OCI-LY7 (cell line): ENCODE results near the gene SLC22A14. TPM values are rescaled to one million over a fixed set of nuclear protein-coding genes. Genes with fewer than 3 reads are reported as not detected.

Source experiments
- BruUV-seq: library from RNA; stranded (reverse); fragments of 400-500 nt; replicated peaks from 2 replicates; lab custom pipeline; 2021; lab: Mats Ljungman, UMichigan
- CTCF ChIA-PET: fragments of 300-600 bp; sonication (Branson Sonifier 250); formaldehyde crosslinking; loops from one replicate; lab custom pipeline; 2022; ENCODE audit warnings: antibody characterized with exemption; ENCODE audit not compliant: unreplicated experiment; lab: Charles Lee
- POLR2A ChIA-PET: fragments of 300-600 bp; sonication (Branson Sonifier 250); formaldehyde crosslinking; loops from one replicate; lab custom pipeline; 2022; ENCODE audit warnings: antibody characterized with exemption; lab: Charles Lee
- DNase-seq: peaks from one replicate; pipeline ENCODE4 v3.0.0-alpha.2; 2015; ENCODE audit warnings: low spot score
- H2AFZ ChIP-seq: fragments of 200-600 bp; sonication (generic), shearing (Covaris generic); 2 replicates; pipeline ENCODE4 v1.6.1; 2014; ENCODE audit warnings: mild to moderate bottlenecking, antibody characterized with exemption, low read length, moderate library complexity
- H3K27ac ChIP-seq: fragments of 200-600 bp; sonication (generic); 2 replicates; pipeline ENCODE4 v1.5.1; 2014; ENCODE audit warnings: mixed run types, low read depth, mild to moderate bottlenecking, moderate library complexity, low read length, inconsistent platforms; ENCODE audit not compliant: poor library complexity, severe bottlenecking
- H3K36me3 ChIP-seq: fragments of 200-600 bp; sonication (generic); 2 replicates; pipeline ENCODE4 v1.6.1; 2014; ENCODE audit warnings: mild to moderate bottlenecking, antibody characterized with exemption, low read length, moderate library complexity, mixed read lengths; ENCODE audit not compliant: insufficient read depth
- H3K4me1 ChIP-seq: fragments of 200-600 bp; sonication (generic); 2 replicates; pipeline ENCODE4 v1.5.1; 2014; ENCODE audit warnings: mild to moderate bottlenecking, low read length; ENCODE audit not compliant: insufficient read depth, poor library complexity, severe bottlenecking
- H3K4me2 ChIP-seq: fragments of 200-600 bp; sonication (generic); 2 replicates; pipeline ENCODE4 v1.6.1; 2014; ENCODE audit warnings: mild to moderate bottlenecking, low read length
- H3K4me3 ChIP-seq: fragments of 200-600 bp; sonication (generic); 2 replicates; pipeline ENCODE4 v1.5.1; 2014; ENCODE audit warnings: mild to moderate bottlenecking, low read depth, low read length; ENCODE audit not compliant: poor library complexity, severe bottlenecking
- H3K79me2 ChIP-seq: fragments of 200-600 bp; sonication (generic); 2 replicates; pipeline ENCODE4 v1.6.1; 2016; ENCODE audit warnings: low read depth, mild to moderate bottlenecking, low read length, moderate library complexity, mixed read lengths; ENCODE audit not compliant: insufficient read depth
- H3K9me2 ChIP-seq: fragments of 200-600 bp; sonication (generic); 2 replicates; pipeline ENCODE4 v1.6.1; 2016; ENCODE audit warnings: mild to moderate bottlenecking, low read length, mixed read lengths; ENCODE audit not compliant: insufficient read depth
- H3K9me3 ChIP-seq: fragments of 200-600 bp; sonication (generic); 2 replicates; pipeline ENCODE4 v1.6.1; 2014; ENCODE audit warnings: mild to moderate bottlenecking, mixed run types, low read length, mixed read lengths
- H4K20me1 ChIP-seq: fragments of 200-600 bp; sonication (generic); 2 replicates; pipeline ENCODE4 v1.6.1; 2014; ENCODE audit warnings: mild to moderate bottlenecking, antibody characterized with exemption, low read length, moderate library complexity, mixed read lengths; ENCODE audit not compliant: insufficient read depth
- EZH2phosphoT487 ChIP-seq: fragments of 200-600 bp; sonication (generic); IDR thresholded peaks from 2 replicates; pipeline ENCODE4 v1.6.1; 2018; ENCODE audit warnings: low read depth, borderline replicate concordance, mild to moderate bottlenecking, mixed run types, antibody characterized with exemption, low read length, moderate library complexity, mixed read lengths
- intact Hi-C: fragments of 100-400 bp; cut with micrococcal nuclease; formaldehyde crosslinking; loops from one replicate; pipeline ENCODE4 v1.10.0; 2022; ENCODE audit not compliant: unreplicated experiment
- total RNA-seq, 2 experiments: library from RNA; depleted of rRNA in 1 of 2; stranded (reverse); fragments of >200 nt in 1 of 2; shearing (Covaris generic) in 1 of 2; gene quantifications; 2 replicates each; pipeline ENCODE4 v1.2.3, GENCODE V29; 2014 to 2022
- TF ChIP-seq, protein P1 (sequence below): fragments of 200-600 bp; sonication (generic); conservative IDR thresholded peaks from 2 replicates; pipeline ENCODE4 v1.5.1; 2014; ENCODE audit warnings: mild to moderate bottlenecking, antibody characterized with exemption, low read length, moderate library complexity, mixed read lengths

The SLC22A14 gene
- total RNA-seq, 2 experiments from 2014 or later: not detected

DNA sequence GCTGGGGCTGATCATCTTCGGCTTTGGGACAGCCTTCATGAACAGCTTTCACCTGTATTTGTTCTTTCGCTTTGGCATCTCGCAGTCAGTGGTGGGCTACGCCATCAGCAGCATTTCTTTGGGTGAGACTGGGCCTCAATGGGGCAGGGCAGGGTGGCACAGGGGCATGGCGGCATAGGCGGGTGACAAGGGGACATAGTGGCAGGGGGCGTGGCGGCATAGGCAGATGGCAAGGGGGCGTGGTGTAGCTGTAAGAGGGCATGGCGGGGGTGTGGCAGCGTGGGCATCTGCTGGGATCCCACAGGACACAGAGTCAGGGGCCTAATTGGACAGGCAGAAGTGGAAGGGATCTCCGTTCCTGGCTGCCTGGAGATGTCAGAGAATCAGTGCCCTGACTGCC lies 25.5 kb downstream of the SLC22A14 start:
- H3K79me2 ChIP-seq: no peaks in the 10 kb centered on the region
- no peaks in the 10 kb centered on the region for H4K20me1 ChIP-seq
- ChIA-PET POLR2A (no interaction called here), CTCF (interaction anchor here (0.6 kb wide), 1 partner anchor 752 kb away, joined by 3 read pairs; no protein-coding TSS in a partner anchor)
- no peak overlapping the region for H3K27ac ChIP-seq
- no TSS peak for BruUV-seq
- no peak overlapping the region for H3K4me2 ChIP-seq
- no peaks in the 10 kb centered on the region for H3K36me3 ChIP-seq
- H3K9me3 ChIP-seq: no peaks in the 10 kb centered on the region
- H2AFZ ChIP-seq: no peak overlapping the region
- TF ChIP-seq, protein P1, sequence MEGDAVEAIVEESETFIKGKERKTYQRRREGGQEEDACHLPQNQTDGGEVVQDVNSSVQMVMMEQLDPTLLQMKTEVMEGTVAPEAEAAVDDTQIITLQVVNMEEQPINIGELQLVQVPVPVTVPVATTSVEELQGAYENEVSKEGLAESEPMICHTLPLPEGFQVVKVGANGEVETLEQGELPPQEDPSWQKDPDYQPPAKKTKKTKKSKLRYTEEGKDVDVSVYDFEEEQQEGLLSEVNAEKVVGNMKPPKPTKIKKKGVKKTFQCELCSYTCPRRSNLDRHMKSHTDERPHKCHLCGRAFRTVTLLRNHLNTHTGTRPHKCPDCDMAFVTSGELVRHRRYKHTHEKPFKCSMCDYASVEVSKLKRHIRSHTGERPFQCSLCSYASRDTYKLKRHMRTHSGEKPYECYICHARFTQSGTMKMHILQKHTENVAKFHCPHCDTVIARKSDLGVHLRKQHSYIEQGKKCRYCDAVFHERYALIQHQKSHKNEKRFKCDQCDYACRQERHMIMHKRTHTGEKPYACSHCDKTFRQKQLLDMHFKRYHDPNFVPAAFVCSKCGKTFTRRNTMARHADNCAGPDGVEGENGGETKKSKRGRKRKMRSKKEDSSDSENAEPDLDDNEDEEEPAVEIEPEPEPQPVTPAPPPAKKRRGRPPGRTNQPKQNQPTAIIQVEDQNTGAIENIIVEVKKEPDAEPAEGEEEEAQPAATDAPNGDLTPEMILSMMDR: no peak
- TF ChIP-seq EZH2phosphoT487: no peak
- no peak for DNase-seq
- H3K4me3 ChIP-seq: no peak overlapping the region
- no peaks in the 10 kb centered on the region for H3K4me1 ChIP-seq
- no peaks in the 10 kb centered on the region for H3K9me2 ChIP-seq
- intact Hi-C loops: no loop called here

DNA sequence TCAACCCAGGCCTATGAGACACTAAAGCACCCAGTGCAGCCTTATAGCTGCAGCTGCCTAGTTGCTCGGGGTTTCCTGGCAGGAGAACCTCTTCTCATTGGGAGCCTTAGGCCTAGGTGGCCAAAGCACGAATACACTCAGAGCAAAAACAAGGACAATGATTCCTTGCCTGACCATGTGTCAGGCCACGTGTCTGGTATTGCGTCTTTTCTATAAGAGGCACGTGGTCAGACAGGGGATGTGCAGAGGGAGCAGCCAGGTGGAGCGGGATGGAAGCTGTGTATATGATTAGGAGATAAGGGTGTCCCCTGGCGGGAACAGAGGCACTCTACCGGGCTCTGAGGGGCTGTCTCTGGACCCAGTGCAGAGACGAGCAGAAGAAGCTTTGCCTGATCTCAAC lies 26.4 kb downstream of the SLC22A14 start:
- Histone ChIP-seq H3K27ac (no peak overlapping the region), H3K4me2 (no peak overlapping the region), H2AFZ (no peak overlapping the region), H3K4me1 (no peaks in the 10 kb centered on the region), H4K20me1 (no peaks in the 10 kb centered on the region), H3K9me3 (no peaks in the 10 kb centered on the region), H3K4me3 (no peak overlapping the region), H3K36me3 (no peaks in the 10 kb centered on the region), H3K9me2 (no peaks in the 10 kb centered on the region), H3K79me2 (no peaks in the 10 kb centered on the region)
- no peak for TF ChIP-seq EZH2phosphoT487
- TF ChIP-seq, protein P1: no peak
- POLR2A ChIA-PET: no interaction called here
- CTCF ChIA-PET: no interaction called here
- intact Hi-C loops: no loop called here
- BruUV-seq: no TSS peak
- no peak for DNase-seq

- ChIA-PET POLR2A (no interaction called here), CTCF (no interaction called here)
- Histone ChIP-seq H3K4me3 (no peak overlapping the region), H4K20me1 (no peaks in the 10 kb centered on the region), H2AFZ (no peak overlapping the region), H3K79me2 (no peaks in the 10 kb centered on the region), H3K36me3 (no peaks in the 10 kb centered on the region), H3K4me2 (no peak overlapping the region), H3K9me3 (no peaks in the 10 kb centered on the region), H3K9me2 (no peaks in the 10 kb centered on the region), H3K4me1 (no peaks in the 10 kb centered on the region), H3K27ac (no peak overlapping the region)
- no TSS peak for BruUV-seq
- intact Hi-C loops: no loop called here
- TF ChIP-seq, protein P1: no peak
- TF ChIP-seq EZH2phosphoT487: no peak
- no peak for DNase-seq
These were observed 29.4 kb downstream of the SLC22A14 start for GRCh38 chr3:38311476-38311875.
